HG02943 (cell line): ENCODE results near the gene LRRC8D.

Source experiments
- ATAC-seq: cut with Tn5 transposase; IDR thresholded peaks from one replicate; pipeline ENCODE4 v1.9.1; 2021; ENCODE audit warnings: mild to moderate bottlenecking, low read depth, moderate library complexity; ENCODE audit not compliant: unreplicated experiment

Gene LRRC8D

GRCh38 chr1:89806616-89807015 lies 14.2 kb upstream of the LRRC8D start:
- no peak for ATAC-seq

- ATAC-seq, result no peak
These were observed 13.3 kb upstream of the LRRC8D start for GRCh38 chr1:89807503-89807902.

- no peak for ATAC-seq
These were observed 12.8 kb upstream of the LRRC8D start for GRCh38 chr1:89807983-89808382.

- no peak for ATAC-seq
These were observed 12.3 kb upstream of the LRRC8D start for GRCh38 chr1:89808441-89809117.

GRCh38 chr1:89809556-89809955 lies 11.3 kb upstream of the LRRC8D start:
- ATAC-seq, result no peak

GRCh38 chr1:89810302-89810701 lies 10.5 kb upstream of the LRRC8D start:
- ATAC-seq, result no peak

- no peak for ATAC-seq
These were observed 10.0 kb upstream of the LRRC8D start for GRCh38 chr1:89810880-89811279.

- no peak for ATAC-seq
These were observed 7.8 kb upstream of the LRRC8D start for GRCh38 chr1:89812992-89813391.

- no peak for ATAC-seq
These were observed 5.8 kb upstream of the LRRC8D start for GRCh38 chr1:89815040-89815439.

- ATAC-seq, result no peak
These were observed 5.2 kb upstream of the LRRC8D start for GRCh38 chr1:89815611-89816010.

- ATAC-seq, result no peak
These were observed 4.5 kb upstream of the LRRC8D start for GRCh38 chr1:89816366-89816765.

- ATAC-seq, result peak; percentile 58
These were observed 683 bp downstream of the LRRC8D start for GRCh38 chr1:89821322-89822108.

GRCh38 chr1:89822109-89822962 lies 1.5 kb downstream of the LRRC8D start:
- ATAC-seq, result no peak

GRCh38 chr1:89822999-89823628 lies 2.3 kb downstream of the LRRC8D start:
- ATAC-seq, result no peak

- ATAC-seq, result no peak
These were observed 3.0 kb downstream of the LRRC8D start for GRCh38 chr1:89823679-89824292.

- no peak for ATAC-seq
These were observed 5.8 kb downstream of the LRRC8D start for GRCh38 chr1:89826594-89826993.

GRCh38 chr1:89827330-89827729 lies 6.5 kb downstream of the LRRC8D start:
- no peak for ATAC-seq

- ATAC-seq, result no peak
These were observed 7.1 kb downstream of the LRRC8D start for GRCh38 chr1:89827902-89828301.

- ATAC-seq, result no peak
These were observed 8.4 kb downstream of the LRRC8D start for GRCh38 chr1:89829186-89829585.

GRCh38 chr1:89831462-89832120 lies 10.8 kb downstream of the LRRC8D start:
- no peak for ATAC-seq
